Measurements from ENCODE around the gene CIP2A.

GRCh38 chr3:108595321-108595720 is 6.1 kb upstream of the CIP2A start:
- TF ChIP-seq, protein P1, sequence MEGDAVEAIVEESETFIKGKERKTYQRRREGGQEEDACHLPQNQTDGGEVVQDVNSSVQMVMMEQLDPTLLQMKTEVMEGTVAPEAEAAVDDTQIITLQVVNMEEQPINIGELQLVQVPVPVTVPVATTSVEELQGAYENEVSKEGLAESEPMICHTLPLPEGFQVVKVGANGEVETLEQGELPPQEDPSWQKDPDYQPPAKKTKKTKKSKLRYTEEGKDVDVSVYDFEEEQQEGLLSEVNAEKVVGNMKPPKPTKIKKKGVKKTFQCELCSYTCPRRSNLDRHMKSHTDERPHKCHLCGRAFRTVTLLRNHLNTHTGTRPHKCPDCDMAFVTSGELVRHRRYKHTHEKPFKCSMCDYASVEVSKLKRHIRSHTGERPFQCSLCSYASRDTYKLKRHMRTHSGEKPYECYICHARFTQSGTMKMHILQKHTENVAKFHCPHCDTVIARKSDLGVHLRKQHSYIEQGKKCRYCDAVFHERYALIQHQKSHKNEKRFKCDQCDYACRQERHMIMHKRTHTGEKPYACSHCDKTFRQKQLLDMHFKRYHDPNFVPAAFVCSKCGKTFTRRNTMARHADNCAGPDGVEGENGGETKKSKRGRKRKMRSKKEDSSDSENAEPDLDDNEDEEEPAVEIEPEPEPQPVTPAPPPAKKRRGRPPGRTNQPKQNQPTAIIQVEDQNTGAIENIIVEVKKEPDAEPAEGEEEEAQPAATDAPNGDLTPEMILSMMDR (IDR thresholded peaks at IDR 0.05) = no peak
- TF ChIP-seq RAD21 (conservative IDR thresholded peaks at IDR 0.05 in 1 of 2, IDR thresholded peaks at IDR 0.05 in 1 of 2) (no peak), JUNB (IDR thresholded peaks at IDR 0.05) (no peak), USF2 (IDR thresholded peaks at IDR 0.05) (no peak), PBX3 (IDR thresholded peaks at IDR 0.05) (no peak), NPAS2 (CRISPR knock-in tag; IDR thresholded peaks at IDR 0.05; ENCODE audit: borderline replicate concordance) (no peak), POLR2A (IDR thresholded peaks at IDR 0.05; ENCODE audit: low read length) (no peak), EP300 (IDR thresholded peaks at IDR 0.05) (no peak), RNF2 (IDR thresholded peaks at IDR 0.05; ENCODE audit: borderline replicate concordance, low read depth) (no peak), RCOR1 (IDR thresholded peaks at IDR 0.05; ENCODE audit: low read depth, low read length) (no peak), CHD2 (IDR thresholded peaks at IDR 0.05; ENCODE audit: low read length, partially characterized antibody) (no peak)
- TF ChIP-seq, protein P2, sequence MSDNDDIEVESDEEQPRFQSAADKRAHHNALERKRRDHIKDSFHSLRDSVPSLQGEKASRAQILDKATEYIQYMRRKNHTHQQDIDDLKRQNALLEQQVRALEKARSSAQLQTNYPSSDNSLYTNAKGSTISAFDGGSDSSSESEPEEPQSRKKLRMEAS (IDR thresholded peaks at IDR 0.05) = no peak
- TF ChIP-seq, protein P3, sequence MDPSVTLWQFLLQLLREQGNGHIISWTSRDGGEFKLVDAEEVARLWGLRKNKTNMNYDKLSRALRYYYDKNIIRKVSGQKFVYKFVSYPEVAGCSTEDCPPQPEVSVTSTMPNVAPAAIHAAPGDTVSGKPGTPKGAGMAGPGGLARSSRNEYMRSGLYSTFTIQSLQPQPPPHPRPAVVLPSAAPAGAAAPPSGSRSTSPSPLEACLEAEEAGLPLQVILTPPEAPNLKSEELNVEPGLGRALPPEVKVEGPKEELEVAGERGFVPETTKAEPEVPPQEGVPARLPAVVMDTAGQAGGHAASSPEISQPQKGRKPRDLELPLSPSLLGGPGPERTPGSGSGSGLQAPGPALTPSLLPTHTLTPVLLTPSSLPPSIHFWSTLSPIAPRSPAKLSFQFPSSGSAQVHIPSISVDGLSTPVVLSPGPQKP (IDR thresholded peaks at IDR 0.05; ENCODE audit: low read depth, low read length) = no peak

All from A549 (cell line).